Prostate gland (tissue), 2 donors: ENCODE data around the gene FOXP1.

Experiments
- POLR2A ChIP-seq: fragments of 450-650 bp; IDR thresholded peaks from one replicate; pipeline ENCODE4 v1.6.1; 2016; ENCODE audit warnings: antibody characterized with exemption, mild to moderate bottlenecking
- POLR2AphosphoS5 ChIP-seq: sonication (generic); formaldehyde crosslinking; IDR thresholded peaks from one replicate; pipeline ENCODE4 v1.6.1; 2017; ENCODE audit warnings: antibody characterized with exemption
- TF ChIP-seq, protein P1 (sequence below), 4 experiments: fragments of 200-600 bp in 2 of 4; fragments of 450-650 bp in 2 of 4; sonication (generic) in 2 of 4; IDR thresholded peaks; 1 replicate in 3 of 4; 2 replicates in 1 of 4; pipeline ENCODE4 v1.5.1; 2016 to 2019; ENCODE audit warnings: antibody characterized with exemption in 4 of 4, mild to moderate bottlenecking in 2 of 4, moderate library complexity in 2 of 4

DNA sequence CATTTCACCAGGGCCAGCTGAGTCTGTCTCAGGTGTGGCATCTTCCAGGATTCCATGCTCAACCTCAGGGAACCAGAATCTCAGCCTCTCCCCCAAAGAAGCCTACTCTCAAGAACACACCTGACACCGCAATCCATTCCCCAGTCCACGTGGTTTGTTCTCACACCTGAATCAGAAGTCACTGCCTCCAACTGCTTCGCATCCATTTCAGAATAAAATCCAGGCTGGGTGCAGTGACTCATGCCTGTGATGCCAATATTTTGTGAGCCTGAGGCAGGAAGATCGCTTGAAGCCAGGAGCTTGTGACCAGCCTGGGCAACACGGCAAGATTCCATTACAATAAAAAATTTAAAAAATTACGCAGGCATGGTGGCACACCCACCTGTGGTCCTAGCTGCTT is 212.2 kb downstream of the FOXP1 start:
- TF ChIP-seq POLR2A, result no peak
- TF ChIP-seq, protein P1, sequence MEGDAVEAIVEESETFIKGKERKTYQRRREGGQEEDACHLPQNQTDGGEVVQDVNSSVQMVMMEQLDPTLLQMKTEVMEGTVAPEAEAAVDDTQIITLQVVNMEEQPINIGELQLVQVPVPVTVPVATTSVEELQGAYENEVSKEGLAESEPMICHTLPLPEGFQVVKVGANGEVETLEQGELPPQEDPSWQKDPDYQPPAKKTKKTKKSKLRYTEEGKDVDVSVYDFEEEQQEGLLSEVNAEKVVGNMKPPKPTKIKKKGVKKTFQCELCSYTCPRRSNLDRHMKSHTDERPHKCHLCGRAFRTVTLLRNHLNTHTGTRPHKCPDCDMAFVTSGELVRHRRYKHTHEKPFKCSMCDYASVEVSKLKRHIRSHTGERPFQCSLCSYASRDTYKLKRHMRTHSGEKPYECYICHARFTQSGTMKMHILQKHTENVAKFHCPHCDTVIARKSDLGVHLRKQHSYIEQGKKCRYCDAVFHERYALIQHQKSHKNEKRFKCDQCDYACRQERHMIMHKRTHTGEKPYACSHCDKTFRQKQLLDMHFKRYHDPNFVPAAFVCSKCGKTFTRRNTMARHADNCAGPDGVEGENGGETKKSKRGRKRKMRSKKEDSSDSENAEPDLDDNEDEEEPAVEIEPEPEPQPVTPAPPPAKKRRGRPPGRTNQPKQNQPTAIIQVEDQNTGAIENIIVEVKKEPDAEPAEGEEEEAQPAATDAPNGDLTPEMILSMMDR (IDR thresholded peaks at IDR 0.05), result no peak
- TF ChIP-seq POLR2AphosphoS5, result no peak
